Measurements from ENCODE around the gene RBM38. TPM values are rescaled to one million over a fixed set of nuclear protein-coding genes. Genes with fewer than 3 reads are reported as not detected.

Gene RBM38
- total RNA-seq, 1 donor from 2014 or later = 90.4 TPM

DNA sequence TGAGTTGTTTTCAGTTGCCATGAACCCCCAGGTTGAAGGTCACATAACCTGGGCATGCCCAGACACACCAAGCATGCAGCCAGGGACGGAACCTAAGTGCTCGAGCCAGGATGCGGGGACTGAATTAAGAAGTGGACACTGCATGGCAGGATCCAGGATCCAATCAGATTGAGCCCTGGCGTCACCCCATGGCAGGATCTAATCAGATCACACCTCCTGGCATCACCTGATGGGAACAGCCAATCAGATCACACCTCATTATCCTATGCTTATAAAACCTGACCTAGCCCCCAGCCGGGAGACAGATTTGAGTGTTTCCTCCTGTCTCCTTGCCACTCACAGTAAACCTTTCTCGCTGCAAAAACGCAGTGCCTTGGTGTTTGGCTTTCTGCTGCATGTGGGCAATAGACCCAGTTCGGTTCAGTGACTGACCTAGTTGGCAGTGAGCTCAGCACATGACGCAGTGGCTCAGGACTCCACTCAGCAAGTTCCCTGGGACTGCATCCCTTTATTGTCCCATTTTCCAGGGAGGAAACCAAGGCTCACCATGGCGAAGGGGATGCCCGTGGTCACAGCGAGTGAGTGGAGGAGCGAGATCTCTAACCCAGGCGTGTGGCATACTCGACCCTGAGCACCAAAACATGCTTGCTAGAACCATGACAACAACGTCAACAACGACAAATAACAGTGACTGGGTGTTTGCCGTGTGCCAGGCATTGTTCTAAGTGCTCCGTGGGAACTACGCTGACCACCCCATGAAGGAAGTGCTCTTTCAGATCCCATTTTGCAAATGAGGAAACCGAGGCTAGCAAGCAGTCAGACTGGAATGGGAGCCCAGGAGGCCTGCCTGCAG lies 66.3 kb downstream of the RBM38 start:
- Mint-ChIP-seq H3K36me3 (ENCODE audit: low read depth) (no peaks in the 10 kb centered on the region), H3K4me3 (no peak overlapping the region), H3K27ac (no peak overlapping the region), H3K9me3 (no peaks in the 10 kb centered on the region), H3K27me3 (ENCODE audit: insufficient read depth) (peaks cover 9% of the 10 kb centered on the region), H3K4me1 (ENCODE audit: low read depth) (no peaks in the 10 kb centered on the region)
- DNase-seq (ENCODE audit: low spot score) = no peak
- intact Hi-C loops (cut with micrococcal nuclease) = no loop called here

DNA sequence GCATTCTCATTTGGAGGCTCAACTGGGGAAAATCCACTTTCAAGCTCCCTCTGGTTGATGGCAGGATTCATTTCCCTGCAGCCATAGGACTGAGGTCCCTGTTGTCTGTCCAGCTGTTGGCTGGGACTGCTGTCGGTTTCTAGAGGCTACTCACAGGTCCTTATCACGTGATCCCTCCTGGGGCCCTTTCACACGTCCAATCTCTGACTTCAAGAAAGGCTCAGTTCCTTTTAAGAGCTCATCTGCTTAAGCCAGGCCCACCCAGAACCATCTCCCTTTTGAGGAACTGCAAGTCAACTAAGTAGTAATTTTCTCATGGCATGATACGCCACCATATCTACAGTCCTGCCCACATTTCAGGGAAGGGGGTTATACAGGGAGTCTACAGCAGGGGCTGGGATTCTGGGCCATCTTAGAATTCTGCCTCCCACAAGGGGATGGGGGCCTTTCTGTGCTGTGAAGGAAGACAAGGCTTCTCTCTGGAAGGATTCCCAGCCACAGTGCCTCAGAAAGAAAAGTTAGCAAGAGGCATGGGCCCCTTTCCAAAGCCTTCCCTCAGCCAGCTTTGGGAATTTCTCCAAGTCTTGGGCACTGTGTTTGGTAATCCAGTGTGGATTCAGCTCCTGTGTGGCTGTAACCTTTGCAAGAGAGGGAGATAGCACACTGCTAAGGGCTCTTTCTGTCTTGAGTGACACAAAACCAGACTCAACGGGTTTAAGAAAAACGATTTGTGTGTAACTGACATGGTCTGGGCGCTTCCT lies 67.4 kb downstream of the RBM38 start:
- no peak for DNase-seq (ENCODE audit: low spot score)

More for the DNA sequence above, 67.4 kb downstream of the RBM38 start:
- no peaks in the 10 kb centered on the region for H3K36me3 Mint-ChIP-seq (ENCODE audit: low read depth)
- no peaks in the 10 kb centered on the region for H3K4me1 Mint-ChIP-seq (ENCODE audit: low read depth)
- intact Hi-C loops (cut with micrococcal nuclease) = no loop called here
- no peak overlapping the region for H3K27ac Mint-ChIP-seq
- no peaks in the 10 kb centered on the region for H3K9me3 Mint-ChIP-seq
- H3K27me3 Mint-ChIP-seq (ENCODE audit: insufficient read depth) = peaks cover 9% of the 10 kb centered on the region
- H3K4me3 Mint-ChIP-seq = no peak overlapping the region

Other genes with a start within 250 kb of the RBM38 start
- gene BMP7, start 124.8 kb upstream of the RBM38 start, total RNA-seq = 0.12 and 0.21 TPM in 2 replicates
- not detected in 2 replicates for gene SPO11, start 61.6 kb upstream of the RBM38 start, total RNA-seq
- gene RAE1, start 40.1 kb upstream of the RBM38 start, total RNA-seq = 54.4 and 59.2 TPM in 2 replicates
- gene CTCFL, start 133.7 kb downstream of the RBM38 start, total RNA-seq = not detected in 2 replicates
- gene PCK1, start 169.7 kb downstream of the RBM38 start, total RNA-seq = not detected in 2 replicates
- 0.15 and 0.41 TPM in 2 replicates for gene ZBP1, start 229.0 kb downstream of the RBM38 start, total RNA-seq